Measurements from ENCODE around the gene GPR162. TPM values are rescaled to one million over a fixed set of nuclear protein-coding genes. Genes with fewer than 3 reads are reported as not detected.
A peak's percentile ranks its signal among the peaks of the same experiment; 100 is the strongest.

The GPR162 gene
- total and polyA plus RNA-seq, 10 donors = 2.1 to 14.7 (median 4.9) TPM

- intact Hi-C loops (cut with DNase I; ENCODE audit: low total_unique reads) = no loop called here
- 74 to 87% (median 81%) methylated on average over 6 to 10 of the region's 10 CpGs for WGBS, 5 donors
Measured at GRCh38 chr12:6839482-6840201, 18.0 kb downstream of the GPR162 start.

DNA sequence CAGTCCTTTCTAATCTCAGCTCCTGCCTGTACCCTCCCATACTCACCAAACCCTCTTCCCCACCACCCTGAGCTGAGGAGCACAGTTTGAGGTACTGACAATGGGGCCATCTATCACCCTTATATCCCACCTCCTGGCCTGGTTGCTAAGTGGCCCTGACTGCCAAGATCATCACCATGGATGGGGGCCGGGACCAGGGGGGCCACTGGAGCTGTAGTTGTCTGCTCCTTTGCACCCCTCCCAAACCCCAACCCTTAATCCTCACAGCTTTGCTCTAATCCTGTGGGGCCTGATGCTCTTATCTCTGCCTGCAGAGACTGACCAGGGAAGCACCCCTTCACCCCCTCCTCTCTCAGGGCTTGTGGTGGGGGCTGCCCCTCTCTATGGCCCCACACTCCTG is 18.7 kb downstream of the GPR162 start:
- Histone ChIP-seq H3K27me3 (replicated peaks in 1 of 7) (peaks cover 0 to 7% (median 0%) of the 10 kb centered on the region in 7 donors), H3K9me3 (no peaks in the 10 kb centered on the region), H3K4me1 (peaks cover 0 to 22% (median 7%) of the 10 kb centered on the region in 6 donors), H3K4me3 (no peak overlapping the region), H3K27ac (peak overlapping the region in 4 of 8 donors; percentile 14 to 67 (median 50)), H3K36me3 (peaks cover 0 to 15% (median 0%) of the 10 kb centered on the region in 6 donors)
- intact Hi-C loops (cut with DNase I; ENCODE audit: low total_unique reads) = no loop called here
- TF ChIP-seq POLR2A (IDR thresholded peaks at IDR 0.05) (no peak), POLR2AphosphoS5 (IDR thresholded peaks at IDR 0.05) (no peak)
- TF ChIP-seq, protein P1, sequence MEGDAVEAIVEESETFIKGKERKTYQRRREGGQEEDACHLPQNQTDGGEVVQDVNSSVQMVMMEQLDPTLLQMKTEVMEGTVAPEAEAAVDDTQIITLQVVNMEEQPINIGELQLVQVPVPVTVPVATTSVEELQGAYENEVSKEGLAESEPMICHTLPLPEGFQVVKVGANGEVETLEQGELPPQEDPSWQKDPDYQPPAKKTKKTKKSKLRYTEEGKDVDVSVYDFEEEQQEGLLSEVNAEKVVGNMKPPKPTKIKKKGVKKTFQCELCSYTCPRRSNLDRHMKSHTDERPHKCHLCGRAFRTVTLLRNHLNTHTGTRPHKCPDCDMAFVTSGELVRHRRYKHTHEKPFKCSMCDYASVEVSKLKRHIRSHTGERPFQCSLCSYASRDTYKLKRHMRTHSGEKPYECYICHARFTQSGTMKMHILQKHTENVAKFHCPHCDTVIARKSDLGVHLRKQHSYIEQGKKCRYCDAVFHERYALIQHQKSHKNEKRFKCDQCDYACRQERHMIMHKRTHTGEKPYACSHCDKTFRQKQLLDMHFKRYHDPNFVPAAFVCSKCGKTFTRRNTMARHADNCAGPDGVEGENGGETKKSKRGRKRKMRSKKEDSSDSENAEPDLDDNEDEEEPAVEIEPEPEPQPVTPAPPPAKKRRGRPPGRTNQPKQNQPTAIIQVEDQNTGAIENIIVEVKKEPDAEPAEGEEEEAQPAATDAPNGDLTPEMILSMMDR (IDR thresholded peaks at IDR 0.05 in 8 of 11, conservative IDR thresholded peaks at IDR 0.05 in 3 of 11) = no peak
- WGBS, 5 donors = 68 to 100% (median 81%) methylated on average over 1 of the region's 1 CpG
- no peak for DNase-seq

More at GRCh38 chr12:6839482-6840201, 18.0 kb downstream of the GPR162 start:
- peak; percentile 86 for DNase-seq
- H3K4me1 ChIP-seq = peaks cover 0 to 22% (median 7%) of the 10 kb centered on the region in 6 donors
- TF ChIP-seq POLR2AphosphoS5 (IDR thresholded peaks at IDR 0.05) = peak in 1 of 3 donors; percentile 37
- TF ChIP-seq POLR2A (IDR thresholded peaks at IDR 0.05) = no peak
- no peaks in the 10 kb centered on the region for H3K9me3 ChIP-seq
- H3K36me3 ChIP-seq = peaks cover 0 to 10% (median 0%) of the 10 kb centered on the region in 6 donors
- H3K27me3 ChIP-seq (replicated peaks in 1 of 7) = peaks cover 0 to 7% (median 0%) of the 10 kb centered on the region in 7 donors
- peak overlapping the region in 4 of 8 donors; percentile 14 to 67 (median 50) for H3K27ac ChIP-seq
- H3K4me3 ChIP-seq = no peak overlapping the region

DNA sequence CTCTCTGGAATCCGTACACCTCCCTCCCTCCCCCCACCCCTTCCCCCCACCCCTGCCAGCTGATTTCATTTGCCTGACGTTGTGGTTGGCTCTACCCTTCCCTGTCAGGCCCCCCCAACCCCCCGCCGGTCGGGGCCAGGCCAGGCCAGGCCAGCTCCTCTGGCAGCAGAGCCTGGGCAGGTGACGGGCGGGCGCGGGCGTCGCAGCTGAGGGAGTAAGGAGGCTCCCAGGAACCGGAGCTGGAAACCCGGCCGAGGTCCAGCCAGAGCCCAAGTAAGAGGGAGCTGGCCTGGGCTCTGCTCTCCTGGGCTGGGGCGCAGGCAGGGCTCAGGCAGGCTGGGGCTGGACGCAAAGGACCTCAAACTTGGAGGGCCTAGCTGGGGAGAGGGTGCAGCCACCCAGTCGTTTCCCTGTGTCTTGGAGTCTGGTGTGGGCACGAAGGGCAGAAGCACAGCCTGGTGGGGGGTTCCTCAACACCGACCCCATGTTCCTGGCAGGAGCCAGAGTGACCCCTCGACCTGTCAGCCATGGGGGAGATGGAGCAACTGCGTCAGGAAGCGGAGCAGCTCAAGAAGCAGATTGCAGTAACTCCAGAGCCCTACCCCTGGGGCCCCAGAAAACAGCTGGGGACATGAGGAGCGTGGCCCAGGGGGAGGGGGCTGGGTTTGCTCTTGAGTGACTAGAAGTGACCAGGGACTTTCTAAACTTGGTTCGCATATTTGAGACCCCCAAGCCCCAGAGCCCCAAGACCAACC is 19.3 kb downstream of the GPR162 start, which contains the start of gene GNB3:
TSS of gene GNB3 (plus strand) at position 165 of the 755 bp plus-strand sequence. CDS start at position 528, 363 bp downstream.
- no peak for DNase-seq
- 71 to 82% (median 77%) methylated on average over 12 to 24 of the region's 24 CpGs for WGBS, 5 donors
- TF ChIP-seq, protein P1 (IDR thresholded peaks at IDR 0.05 in 8 of 11, conservative IDR thresholded peaks at IDR 0.05 in 3 of 11) = no peak
- no peak for TF ChIP-seq POLR2AphosphoS5 (IDR thresholded peaks at IDR 0.05)

GRCh38 chr12:6842075-6842474 is 20.5 kb downstream of the GPR162 start:
- intact Hi-C loops (cut with DNase I; ENCODE audit: low total_unique reads) = no loop called here
- H3K27me3 ChIP-seq (replicated peaks in 1 of 7) = peaks cover 0 to 7% (median 0%) of the 10 kb centered on the region in 7 donors
- DNase-seq = no peak
- H3K9me3 ChIP-seq = no peaks in the 10 kb centered on the region
- H3K36me3 ChIP-seq = peaks cover 0 to 30% (median 0%) of the 10 kb centered on the region in 6 donors
- no peak overlapping the region for H3K4me3 ChIP-seq
- H3K4me1 ChIP-seq = peaks cover 0 to 16% (median 6%) of the 10 kb centered on the region in 6 donors
- no peak overlapping the region for H3K27ac ChIP-seq
- TF ChIP-seq POLR2A (IDR thresholded peaks at IDR 0.05) (no peak), POLR2AphosphoS5 (IDR thresholded peaks at IDR 0.05) (no peak)
- TF ChIP-seq, protein P1 (IDR thresholded peaks at IDR 0.05 in 8 of 11, conservative IDR thresholded peaks at IDR 0.05 in 3 of 11) = no peak
- WGBS, 5 donors = 90 to 100% (median 94%) methylated on average over 4 of the region's 4 CpGs

More for the DNA sequence above, 19.3 kb downstream of the GPR162 start, which contains the start of gene GNB3:
- Histone ChIP-seq H3K36me3 (peaks cover 0 to 21% (median 0%) of the 10 kb centered on the region in 6 donors), H3K27ac (peak within 1 kb of the TSS in 4 of 8 donors; percentile 14 to 67 (median 50)), H3K4me1 (peaks cover 0 to 17% (median 7%) of the 10 kb centered on the region in 6 donors), H3K9me3 (no peaks in the 10 kb centered on the region), H3K4me3 (no peak within 1 kb of the TSS), H3K27me3 (replicated peaks in 1 of 7) (peaks cover 0 to 7% (median 0%) of the 10 kb centered on the region in 7 donors)
- intact Hi-C loops (cut with DNase I; ENCODE audit: low total_unique reads) = no loop called here
